ENCODE measurements around the gene MPRIP. TPM values are rescaled to one million over a fixed set of nuclear protein-coding genes. Genes with fewer than 3 reads are reported as not detected.

Gene MPRIP
- total and polyA plus RNA-seq, 2 of the 13 experiments (the other 11 are each of a cell fraction or from before 2014, with no cell fraction given): 50.2 to 52.4 TPM

DNA sequence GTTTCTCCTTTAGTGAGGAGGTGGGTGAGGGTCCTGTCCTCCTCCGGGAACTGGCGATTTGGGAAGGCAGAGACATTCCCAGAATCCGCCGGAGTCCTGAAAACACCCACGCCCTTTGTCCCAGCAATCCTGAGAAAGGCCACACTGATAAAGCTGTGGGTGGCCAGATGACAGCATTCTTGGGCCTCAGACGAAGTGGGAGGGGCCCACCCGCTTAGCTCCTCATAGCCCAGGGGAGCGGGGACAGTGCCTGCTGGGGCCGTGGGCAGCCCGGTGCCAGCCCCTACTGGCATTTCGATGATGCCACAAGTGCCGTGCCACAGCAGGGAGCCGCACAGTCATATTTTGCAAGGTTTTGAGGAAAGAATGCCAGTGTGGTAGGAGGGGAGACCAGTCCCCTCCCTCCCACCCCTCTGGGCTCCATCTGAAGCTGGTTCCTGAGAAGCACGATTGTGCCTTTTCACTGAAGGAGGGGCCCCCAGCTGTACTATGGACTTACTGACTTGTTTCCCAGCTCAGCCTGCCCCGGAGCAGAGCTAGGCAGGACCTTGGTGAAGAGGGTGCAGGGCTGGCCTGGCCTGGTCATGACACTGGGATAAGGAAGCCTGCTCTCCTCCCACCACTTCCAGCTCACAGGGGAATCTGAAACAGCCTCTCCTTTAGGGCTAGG is 20.9 kb upstream of the MPRIP start (continued):
- TF ChIP-seq ZNF746 (CRISPR knock-in tag; IDR thresholded peaks at IDR 0.05) (no peak), MED8 (CRISPR knock-in tag; IDR thresholded peaks at IDR 0.05; ENCODE audit: insufficient replicate concordance) (no peak), ZNF883 (CRISPR knock-in tag; IDR thresholded peaks at IDR 0.05; ENCODE audit: not compliant biosample characterization) (no peak)

DNA sequence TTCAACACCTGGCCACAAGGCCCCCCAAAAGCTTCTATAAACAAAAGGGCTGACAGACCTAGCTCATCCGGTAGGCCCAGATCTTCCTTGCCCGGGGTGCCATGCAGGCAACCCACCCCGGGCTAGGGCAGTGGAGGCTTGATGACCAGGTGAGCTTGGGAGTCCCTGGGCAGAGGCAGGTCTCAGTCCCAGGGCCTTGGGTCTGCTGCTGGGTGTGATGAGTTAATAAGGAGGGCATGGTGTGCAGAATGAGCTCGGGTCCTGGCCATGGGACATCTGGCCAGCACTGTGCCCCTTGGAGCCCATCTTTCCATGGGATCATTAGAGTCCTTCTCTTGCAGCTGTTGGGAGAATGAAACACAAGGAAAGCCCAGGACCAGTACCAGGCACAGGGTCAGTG is 20.2 kb upstream of the MPRIP start:
- 34% methylated on average over 3 of the region's 4 CpGs for WGBS (ENCODE audit: low lambda C conversion rate)
- H3K4me3 ChIP-seq (replicated peaks in 1 of 3; ENCODE audit: insufficient read depth in 1 of 3, low read depth in 2 of 3, low read length in 3 of 3): peak overlapping the region in 1 of 3 experiments; percentile 46; a peak in 1 of 6 replicates
- TF ChIP-seq, protein P1, sequence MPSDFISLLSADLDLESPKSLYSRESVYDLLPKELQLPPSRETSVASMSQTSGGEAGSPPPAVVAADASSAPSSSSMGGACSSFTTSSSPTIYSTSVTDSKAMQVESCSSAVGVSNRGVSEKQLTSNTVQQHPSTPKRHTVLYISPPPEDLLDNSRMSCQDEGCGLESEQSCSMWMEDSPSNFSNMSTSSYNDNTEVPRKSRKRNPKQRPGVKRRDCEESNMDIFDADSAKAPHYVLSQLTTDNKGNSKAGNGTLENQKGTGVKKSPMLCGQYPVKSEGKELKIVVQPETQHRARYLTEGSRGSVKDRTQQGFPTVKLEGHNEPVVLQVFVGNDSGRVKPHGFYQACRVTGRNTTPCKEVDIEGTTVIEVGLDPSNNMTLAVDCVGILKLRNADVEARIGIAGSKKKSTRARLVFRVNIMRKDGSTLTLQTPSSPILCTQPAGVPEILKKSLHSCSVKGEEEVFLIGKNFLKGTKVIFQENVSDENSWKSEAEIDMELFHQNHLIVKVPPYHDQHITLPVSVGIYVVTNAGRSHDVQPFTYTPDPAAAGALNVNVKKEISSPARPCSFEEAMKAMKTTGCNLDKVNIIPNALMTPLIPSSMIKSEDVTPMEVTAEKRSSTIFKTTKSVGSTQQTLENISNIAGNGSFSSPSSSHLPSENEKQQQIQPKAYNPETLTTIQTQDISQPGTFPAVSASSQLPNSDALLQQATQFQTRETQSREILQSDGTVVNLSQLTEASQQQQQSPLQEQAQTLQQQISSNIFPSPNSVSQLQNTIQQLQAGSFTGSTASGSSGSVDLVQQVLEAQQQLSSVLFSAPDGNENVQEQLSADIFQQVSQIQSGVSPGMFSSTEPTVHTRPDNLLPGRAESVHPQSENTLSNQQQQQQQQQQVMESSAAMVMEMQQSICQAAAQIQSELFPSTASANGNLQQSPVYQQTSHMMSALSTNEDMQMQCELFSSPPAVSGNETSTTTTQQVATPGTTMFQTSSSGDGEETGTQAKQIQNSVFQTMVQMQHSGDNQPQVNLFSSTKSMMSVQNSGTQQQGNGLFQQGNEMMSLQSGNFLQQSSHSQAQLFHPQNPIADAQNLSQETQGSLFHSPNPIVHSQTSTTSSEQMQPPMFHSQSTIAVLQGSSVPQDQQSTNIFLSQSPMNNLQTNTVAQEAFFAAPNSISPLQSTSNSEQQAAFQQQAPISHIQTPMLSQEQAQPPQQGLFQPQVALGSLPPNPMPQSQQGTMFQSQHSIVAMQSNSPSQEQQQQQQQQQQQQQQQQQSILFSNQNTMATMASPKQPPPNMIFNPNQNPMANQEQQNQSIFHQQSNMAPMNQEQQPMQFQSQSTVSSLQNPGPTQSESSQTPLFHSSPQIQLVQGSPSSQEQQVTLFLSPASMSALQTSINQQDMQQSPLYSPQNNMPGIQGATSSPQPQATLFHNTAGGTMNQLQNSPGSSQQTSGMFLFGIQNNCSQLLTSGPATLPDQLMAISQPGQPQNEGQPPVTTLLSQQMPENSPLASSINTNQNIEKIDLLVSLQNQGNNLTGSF (CRISPR knock-in tag; IDR thresholded peaks at IDR 0.05): no peak
- TF ChIP-seq, protein P2, sequence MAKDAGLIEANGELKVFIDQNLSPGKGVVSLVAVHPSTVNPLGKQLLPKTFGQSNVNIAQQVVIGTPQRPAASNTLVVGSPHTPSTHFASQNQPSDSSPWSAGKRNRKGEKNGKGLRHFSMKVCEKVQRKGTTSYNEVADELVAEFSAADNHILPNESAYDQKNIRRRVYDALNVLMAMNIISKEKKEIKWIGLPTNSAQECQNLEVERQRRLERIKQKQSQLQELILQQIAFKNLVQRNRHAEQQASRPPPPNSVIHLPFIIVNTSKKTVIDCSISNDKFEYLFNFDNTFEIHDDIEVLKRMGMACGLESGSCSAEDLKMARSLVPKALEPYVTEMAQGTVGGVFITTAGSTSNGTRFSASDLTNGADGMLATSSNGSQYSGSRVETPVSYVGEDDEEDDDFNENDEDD (CRISPR knock-in tag; IDR thresholded peaks at IDR 0.05; ENCODE audit: borderline replicate concordance): no peak
- TF ChIP-seq HNRNPL (IDR thresholded peaks at IDR 0.05; ENCODE audit: low read depth, low read length): no peak
- no peak for TF ChIP-seq RELA (CRISPR knock-in tag; IDR thresholded peaks at IDR 0.05)
- TF ChIP-seq, protein P3, sequence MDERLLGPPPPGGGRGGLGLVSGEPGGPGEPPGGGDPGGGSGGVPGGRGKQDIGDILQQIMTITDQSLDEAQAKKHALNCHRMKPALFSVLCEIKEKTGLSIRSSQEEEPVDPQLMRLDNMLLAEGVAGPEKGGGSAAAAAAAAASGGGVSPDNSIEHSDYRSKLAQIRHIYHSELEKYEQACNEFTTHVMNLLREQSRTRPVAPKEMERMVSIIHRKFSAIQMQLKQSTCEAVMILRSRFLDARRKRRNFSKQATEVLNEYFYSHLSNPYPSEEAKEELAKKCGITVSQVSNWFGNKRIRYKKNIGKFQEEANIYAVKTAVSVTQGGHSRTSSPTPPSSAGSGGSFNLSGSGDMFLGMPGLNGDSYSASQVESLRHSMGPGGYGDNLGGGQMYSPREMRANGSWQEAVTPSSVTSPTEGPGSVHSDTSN (CRISPR knock-in tag; IDR thresholded peaks at IDR 0.05): no peak
- intact Hi-C loops (cut with micrococcal nuclease; ENCODE audit: unreplicated experiment) (no loop called here), in situ Hi-C loops (cut with HindIII; ENCODE audit: extremely low pct_ligation_motif_present, low pct_unique_long_range_greater_than_20kb) (no loop called here)
- no peak for FAIRE-seq
- ATAC-seq: no peak
- H4K20me1 ChIP-seq (ENCODE audit: insufficient read depth, low read length): no peaks in the 10 kb centered on the region
- H3K4me2 ChIP-seq (ENCODE audit: low read depth, low read length): peak overlapping the region; percentile 75
- H3K27me3 ChIP-seq (ENCODE audit: control insufficient read depth in 1 of 2, insufficient read depth in 2 of 2, low read length in 2 of 2): peaks cover 0 to 2% of the 10 kb centered on the region in 2 experiments; a peak in 2 of 5 replicates
- no peaks in the 10 kb centered on the region for H3K36me3 ChIP-seq (replicated peaks in 1 of 2; ENCODE audit: control insufficient read depth in 1 of 2, insufficient read depth in 2 of 2, low read length in 2 of 2)
- peaks cover 58% of the 10 kb centered on the region for H3K4me1 ChIP-seq (ENCODE audit: insufficient read depth, low read length)
- H3K79me2 ChIP-seq (ENCODE audit: insufficient read depth, low read length): no peaks in the 10 kb centered on the region
- no TSS peak for BruUV-seq (replicated peaks)
- DNase-seq (ENCODE audit: low spot score): no peak
- H3K27ac ChIP-seq (ENCODE audit: extremely low read length, insufficient read depth, low read length): no peak overlapping the region
- H3K9ac ChIP-seq (ENCODE audit: insufficient read depth, low read depth, low read length): no peak overlapping the region
- ChIA-PET POLR2A (interaction anchor here (0.6 to 1.3 kb wide), 3 partner anchors 10 to 641 kb away, joined by 3 to 12 read pairs (median 3); no protein-coding TSS in a partner anchor), CTCF (ENCODE audit: low intra/inter-chr PET ratio, low total read pairs) (no interaction called here)
- H2AFZ ChIP-seq (ENCODE audit: low read length): no peak overlapping the region
- no peaks in the 10 kb centered on the region for H3K9me3 ChIP-seq (ENCODE audit: low read length)
